NCI-H510A treated with DMSO at 0.1 percent for 48 hours (cell line): Measurements from ENCODE around the gene VPS54.

ENCODE experiments used
- DNase-seq: peaks from one replicate; lab custom pipeline; 2025; lab: John Stamatoyannopoulos, UW

The VPS54 gene

DNA sequence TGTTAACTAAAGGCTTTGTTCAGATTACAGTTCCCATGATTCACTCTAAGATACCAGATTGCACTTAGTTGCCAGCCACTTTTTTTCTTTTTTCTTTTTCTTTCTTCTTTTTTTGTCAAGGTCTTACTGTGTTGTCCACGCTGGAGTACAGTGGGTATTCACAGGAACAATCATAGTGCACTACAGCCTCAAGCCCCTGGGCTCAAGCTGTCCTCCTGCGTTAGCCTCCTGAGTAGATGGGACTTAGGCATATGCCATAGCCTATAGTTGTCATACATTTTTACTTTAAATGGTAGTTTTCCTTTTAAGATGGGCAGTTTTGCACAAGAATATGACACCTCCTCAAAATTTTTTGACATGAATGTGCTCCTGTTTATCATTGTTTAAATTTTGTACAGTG lies 175.4 kb downstream of the VPS54 start:
- no peak for DNase-seq

DNA sequence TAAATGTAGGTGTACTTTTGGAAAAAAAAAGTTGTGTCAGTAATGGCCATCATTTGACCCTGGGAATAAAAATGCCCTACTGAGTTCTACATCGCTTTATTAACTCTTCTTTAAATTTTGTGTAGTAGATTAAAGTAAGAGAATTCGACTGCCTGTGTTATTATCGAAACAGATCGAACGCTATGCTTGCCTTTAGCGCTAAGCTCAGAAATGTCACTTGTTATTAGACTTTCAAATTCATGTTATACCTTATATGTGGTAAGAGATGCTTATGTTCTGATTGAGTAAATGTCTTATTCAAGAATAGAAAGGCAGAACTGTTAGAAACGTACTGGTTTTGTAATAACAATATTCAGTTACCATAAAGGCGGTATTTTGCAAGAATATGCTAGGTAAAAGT lies 176.1 kb downstream of the VPS54 start:
- no peak for DNase-seq

DNA sequence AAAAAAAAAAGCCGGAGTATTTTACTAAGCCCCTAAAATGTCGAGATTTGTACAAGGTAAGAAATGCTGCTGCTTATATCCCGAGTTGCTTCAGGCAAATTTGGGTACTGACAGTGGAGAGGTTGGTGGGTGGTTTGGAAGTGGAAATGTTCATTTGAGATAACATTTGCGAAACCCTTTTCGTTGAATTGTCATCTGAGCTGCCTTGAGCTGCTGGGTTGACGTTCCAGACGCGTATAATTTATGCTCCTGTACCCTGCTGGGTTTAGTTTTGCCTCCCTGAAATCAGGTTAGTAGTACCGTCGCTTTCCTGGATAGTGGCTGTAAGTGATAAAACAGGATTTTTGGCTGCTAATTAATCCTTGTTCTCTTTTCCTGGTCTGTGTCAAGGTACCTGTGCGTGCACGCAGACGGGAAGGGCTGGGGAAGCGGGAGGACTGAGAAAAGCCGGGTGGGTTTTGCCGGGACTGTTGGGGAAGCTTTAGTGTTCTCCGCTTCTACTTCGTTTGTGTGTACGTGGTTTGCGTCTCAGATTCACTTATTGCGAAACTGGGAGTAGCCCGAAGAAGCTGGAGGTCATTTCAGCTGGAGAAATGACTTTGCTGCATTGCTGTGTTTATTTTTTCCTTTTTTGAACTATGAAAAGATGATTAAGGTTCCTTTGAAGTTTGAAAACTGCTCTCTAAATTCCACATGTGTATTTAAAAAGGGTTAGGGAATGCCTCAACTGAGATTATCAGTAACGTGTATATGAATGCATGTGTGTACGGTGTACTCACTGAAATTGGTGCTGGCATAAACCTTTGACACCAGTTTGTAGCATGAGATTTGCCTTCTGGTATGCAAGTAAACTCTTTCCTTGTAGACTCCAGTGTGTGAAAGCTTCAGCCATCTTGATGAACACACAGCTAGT lies 176.8 kb downstream of the VPS54 start:
- peak; percentile 39 for DNase-seq
